IPS-15b (cell line): ENCODE results near the gene SSBP4.

Experiments used
- H3K27me3 ChIP-seq: one replicate; pipeline ENCODE4 v1.6.1; 2013; ENCODE audit warnings: low read length; ENCODE audit not compliant: control insufficient read depth, insufficient read depth
- H3K36me3 ChIP-seq: one replicate; pipeline ENCODE4 v1.6.1; 2013; ENCODE audit warnings: low read length; ENCODE audit not compliant: control insufficient read depth, insufficient read depth
- H3K4me1 ChIP-seq: one replicate; pipeline ENCODE4 v1.6.1; 2013; ENCODE audit warnings: mild to moderate bottlenecking, low read length; ENCODE audit not compliant: control insufficient read depth, insufficient read depth
- H3K4me3 ChIP-seq: one replicate; pipeline ENCODE4 v1.5.1; 2013; ENCODE audit warnings: low read depth, low read length
- H3K9ac ChIP-seq: one replicate; pipeline ENCODE4 v1.6.1; 2013; ENCODE audit warnings: low read depth, mild to moderate bottlenecking, low read length
- H3K9me3 ChIP-seq: one replicate; pipeline ENCODE4 v1.6.1; 2013; ENCODE audit warnings: mild to moderate bottlenecking, low read length; ENCODE audit not compliant: control insufficient read depth, insufficient read depth

The SSBP4 gene

GRCh38 chr19:18424890-18425514 is 5.8 kb downstream of the SSBP4 start:
- H3K4me3 ChIP-seq = no peak overlapping the region
- peaks cover 3% of the 10 kb centered on the region for H3K4me1 ChIP-seq
- H3K36me3 ChIP-seq = no peaks in the 10 kb centered on the region
- H3K9ac ChIP-seq = no peak overlapping the region
- no peaks in the 10 kb centered on the region for H3K9me3 ChIP-seq
- peaks cover 3% of the 10 kb centered on the region for H3K27me3 ChIP-seq

GRCh38 chr19:18425515-18426415 is 6.6 kb downstream of the SSBP4 start:
- H3K4me1 ChIP-seq = peaks cover 3% of the 10 kb centered on the region
- no peak overlapping the region for H3K4me3 ChIP-seq
- no peaks in the 10 kb centered on the region for H3K36me3 ChIP-seq
- no peak overlapping the region for H3K9ac ChIP-seq
- H3K9me3 ChIP-seq = no peaks in the 10 kb centered on the region
- H3K27me3 ChIP-seq = no peaks in the 10 kb centered on the region

GRCh38 chr19:18426416-18426767 is 7.2 kb downstream of the SSBP4 start:
- Histone ChIP-seq H3K9ac (no peak overlapping the region), H3K9me3 (no peaks in the 10 kb centered on the region), H3K4me1 (peaks cover 3% of the 10 kb centered on the region)

GRCh38 chr19:18427080-18427742 is 8.0 kb downstream of the SSBP4 start:
- Histone ChIP-seq H3K36me3 (no peaks in the 10 kb centered on the region), H3K27me3 (no peaks in the 10 kb centered on the region), H3K9me3 (no peaks in the 10 kb centered on the region), H3K9ac (no peak overlapping the region), H3K4me3 (no peak overlapping the region), H3K4me1 (peaks cover 4% of the 10 kb centered on the region)

More at GRCh38 chr19:18426416-18426767, 7.2 kb downstream of the SSBP4 start:
- no peaks in the 10 kb centered on the region for H3K27me3 ChIP-seq
- H3K4me3 ChIP-seq = no peak overlapping the region
- no peaks in the 10 kb centered on the region for H3K36me3 ChIP-seq

- Histone ChIP-seq H3K36me3 (no peaks in the 10 kb centered on the region), H3K9ac (no peak overlapping the region), H3K4me3 (no peak overlapping the region), H3K27me3 (no peaks in the 10 kb centered on the region), H3K9me3 (no peaks in the 10 kb centered on the region), H3K4me1 (peaks cover 6% of the 10 kb centered on the region)
Measured at GRCh38 chr19:18427743-18428113, 8.5 kb downstream of the SSBP4 start.

- Histone ChIP-seq H3K4me3 (peak overlapping the region; percentile 60), H3K36me3 (no peaks in the 10 kb centered on the region), H3K9ac (no peak overlapping the region), H3K27me3 (no peaks in the 10 kb centered on the region), H3K4me1 (peaks cover 7% of the 10 kb centered on the region), H3K9me3 (no peaks in the 10 kb centered on the region)
Measured at GRCh38 chr19:18428173-18428786, 9.1 kb downstream of the SSBP4 start.

- peak overlapping the region; percentile 60 for H3K4me3 ChIP-seq
- H3K27me3 ChIP-seq = no peaks in the 10 kb centered on the region
- H3K36me3 ChIP-seq = no peaks in the 10 kb centered on the region
- H3K9me3 ChIP-seq = no peaks in the 10 kb centered on the region
- peaks cover 4% of the 10 kb centered on the region for H3K4me1 ChIP-seq
- no peak overlapping the region for H3K9ac ChIP-seq
Measured at GRCh38 chr19:18428787-18429674, 9.8 kb downstream of the SSBP4 start.

GRCh38 chr19:18429717-18430416 is 10.7 kb downstream of the SSBP4 start:
- peaks cover 4% of the 10 kb centered on the region for H3K36me3 ChIP-seq
- peaks cover 4% of the 10 kb centered on the region for H3K4me1 ChIP-seq
- peak overlapping the region; percentile 37 for H3K4me3 ChIP-seq
- no peaks in the 10 kb centered on the region for H3K9me3 ChIP-seq
- H3K27me3 ChIP-seq = no peaks in the 10 kb centered on the region
- H3K9ac ChIP-seq = peak overlapping the region; percentile 16

GRCh38 chr19:18430417-18431144 is 11.4 kb downstream of the SSBP4 start:
- peaks cover 11% of the 10 kb centered on the region for H3K36me3 ChIP-seq
- H3K9ac ChIP-seq = no peak overlapping the region
- H3K9me3 ChIP-seq = no peaks in the 10 kb centered on the region
- no peak overlapping the region for H3K4me3 ChIP-seq
- H3K4me1 ChIP-seq = peaks cover 4% of the 10 kb centered on the region
- H3K27me3 ChIP-seq = no peaks in the 10 kb centered on the region
